Keratinocyte (primary cell): Measurements from ENCODE around the gene TUBA4B.

Source experiments
- CTCF ChIP-seq, 3 experiments: IDR thresholded peaks in 1 of 3; conservative IDR thresholded peaks in 1 of 3; optimal IDR thresholded peaks in 1 of 3; 2 replicates in 2 of 3; 3 replicates in 1 of 3; pipeline versions ENCODE3 to v1.5.1; 2011; ENCODE audit warnings: low read length in 3 of 3, mild to moderate bottlenecking in 3 of 3, moderate library complexity in 2 of 3, control low read depth in 1 of 3, inconsistent platforms in 1 of 3; ENCODE audit not compliant: insufficient read depth in 2 of 3; ENCODE audit errors: extremely low read depth in 1 of 3
- EZH2 ChIP-seq: IDR thresholded peaks from one replicate; pipeline ENCODE4 v1.6.1; 2012; ENCODE audit warnings: inconsistent platforms, mild to moderate bottlenecking, low read length, moderate library complexity

- no peak for TF ChIP-seq CTCF (optimal IDR thresholded peaks at IDR 0.05 in 1 of 3, IDR thresholded peaks at IDR 0.05 in 1 of 3, conservative IDR thresholded peaks at IDR 0.05 in 1 of 3; ENCODE audit: extremely low read depth in 1 of 3, insufficient read depth in 2 of 3, low read length in 3 of 3)
- TF ChIP-seq EZH2: no peak
Observed at GRCh38 chr2:219299372-219299760, 46.3 kb downstream of the TUBA4B start.
